Activated T-cell treated with anti-CD3 and anti-CD28 coated beads for 24 hours (primary cell): ENCODE measurements around the gene LAGE3.
"Not testable (repeated sequence)": the region's sequence is repeated elsewhere in the genome, so short reads cannot be mapped to it uniquely, and the experiment has no call there.

Source experiments
- DNase-seq: peaks from one replicate; pipeline ENCODE4 v3.0.0-alpha.2; 2020; ENCODE audit warnings: low read depth

The LAGE3 gene

GRCh38 chrX:154501423-154501822, 22.3 kb upstream of the LAGE3 start:
- DNase-seq: not testable (repeated sequence)

GRCh38 chrX:154496591-154497137, 17.6 kb upstream of the LAGE3 start:
- DNase-seq: not testable (repeated sequence)

- DNase-seq: no peak
Observed at GRCh38 chrX:154495472-154495922, 16.4 kb upstream of the LAGE3 start.

GRCh38 chrX:154494715-154495114, 15.6 kb upstream of the LAGE3 start:
- DNase-seq: no peak

GRCh38 chrX:154490414-154491083, 11.5 kb upstream of the LAGE3 start, which contains the start of gene SLC10A3:
Gene SLC10A3, minus strand, starts transcription at chrX:154490629. Its CDS starts 1,689 bp downstream, at chrX:154488940.
- peak; percentile 81 for DNase-seq

- DNase-seq: no peak
Observed at GRCh38 chrX:154490021-154490413, 10.9 kb upstream of the LAGE3 start.

- no peak for DNase-seq
Observed at GRCh38 chrX:154489182-154489581, 10.1 kb upstream of the LAGE3 start.

GRCh38 chrX:154488336-154489075, 9.4 kb upstream of the LAGE3 start:
- DNase-seq: no peak

- no peak for DNase-seq
Observed at GRCh38 chrX:154487518-154488290, 8.6 kb upstream of the LAGE3 start.

- DNase-seq: peak; percentile 37
Observed at GRCh38 chrX:154486396-154487207, 7.5 kb upstream of the LAGE3 start, which contains the start of gene UBL4A. Gene UBL4A, minus strand, starts transcription at chrX:154486615. Its CDS starts 31 bp downstream, at chrX:154486584.

- DNase-seq: no peak
Observed at GRCh38 chrX:154486052-154486395, 6.9 kb upstream of the LAGE3 start.

GRCh38 chrX:154485150-154486051, 6.3 kb upstream of the LAGE3 start:
- DNase-seq: no peak

GRCh38 chrX:154484255-154485149, 5.4 kb upstream of the LAGE3 start:
- DNase-seq: no peak

GRCh38 chrX:154483325-154483724, 4.2 kb upstream of the LAGE3 start:
- DNase-seq: no peak

GRCh38 chrX:154482786-154483185, 3.7 kb upstream of the LAGE3 start:
- no peak for DNase-seq

- no peak for DNase-seq
Observed at GRCh38 chrX:154481911-154482601, 3.0 kb upstream of the LAGE3 start.

GRCh38 chrX:154481195-154481594, 2.1 kb upstream of the LAGE3 start:
- DNase-seq: no peak

- DNase-seq: no peak
Observed at GRCh38 chrX:154477891-154478477, 1.1 kb downstream of the LAGE3 start.
